Measurements from ENCODE around the gene CRHR2.
"Not testable (repeated sequence)": the region's sequence is repeated elsewhere in the genome, so short reads cannot be mapped to it uniquely, and the experiment has no call there.

CRHR2 gene

DNA sequence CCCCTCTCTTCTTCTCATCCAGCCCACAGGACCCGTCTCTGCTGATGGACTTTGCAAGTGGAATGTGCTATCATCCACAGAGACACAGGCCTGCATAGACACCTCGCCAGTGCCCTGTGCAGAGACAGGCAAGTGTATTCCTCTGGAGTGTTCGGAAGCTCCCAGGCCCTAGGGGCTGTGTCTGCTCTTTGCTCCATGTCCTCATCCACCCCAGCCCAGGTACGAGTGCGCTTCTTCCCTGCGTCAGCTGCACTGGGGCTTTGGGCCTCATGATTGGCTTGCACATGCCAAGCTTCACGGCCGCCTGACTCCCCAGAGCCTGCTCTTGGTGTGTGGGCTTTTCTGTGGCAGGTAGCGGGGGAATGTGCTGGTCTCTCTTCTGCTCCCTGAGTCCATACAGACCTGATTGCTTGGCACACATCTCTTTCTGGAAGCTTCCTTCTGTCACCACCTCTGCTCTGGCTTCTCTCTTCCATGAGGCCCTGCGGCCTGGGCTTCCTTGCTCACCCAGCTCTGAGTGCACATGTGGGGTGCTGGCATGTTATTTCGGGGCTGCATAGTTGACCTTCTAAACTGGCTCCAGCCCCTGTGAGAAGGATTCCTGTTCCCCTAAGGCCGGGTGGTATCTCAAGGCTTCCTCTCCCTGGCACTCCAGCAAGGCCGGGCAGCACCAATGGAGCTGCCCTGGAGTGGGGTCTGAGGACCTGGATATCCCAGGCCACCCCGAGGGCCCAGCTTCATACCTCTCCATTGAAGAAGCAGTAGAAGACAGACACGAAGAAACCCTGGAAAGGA, 27.8 kb downstream of the CRHR2 start:
- no peak for DNase-seq (ENCODE audit: low spot score)

DNA sequence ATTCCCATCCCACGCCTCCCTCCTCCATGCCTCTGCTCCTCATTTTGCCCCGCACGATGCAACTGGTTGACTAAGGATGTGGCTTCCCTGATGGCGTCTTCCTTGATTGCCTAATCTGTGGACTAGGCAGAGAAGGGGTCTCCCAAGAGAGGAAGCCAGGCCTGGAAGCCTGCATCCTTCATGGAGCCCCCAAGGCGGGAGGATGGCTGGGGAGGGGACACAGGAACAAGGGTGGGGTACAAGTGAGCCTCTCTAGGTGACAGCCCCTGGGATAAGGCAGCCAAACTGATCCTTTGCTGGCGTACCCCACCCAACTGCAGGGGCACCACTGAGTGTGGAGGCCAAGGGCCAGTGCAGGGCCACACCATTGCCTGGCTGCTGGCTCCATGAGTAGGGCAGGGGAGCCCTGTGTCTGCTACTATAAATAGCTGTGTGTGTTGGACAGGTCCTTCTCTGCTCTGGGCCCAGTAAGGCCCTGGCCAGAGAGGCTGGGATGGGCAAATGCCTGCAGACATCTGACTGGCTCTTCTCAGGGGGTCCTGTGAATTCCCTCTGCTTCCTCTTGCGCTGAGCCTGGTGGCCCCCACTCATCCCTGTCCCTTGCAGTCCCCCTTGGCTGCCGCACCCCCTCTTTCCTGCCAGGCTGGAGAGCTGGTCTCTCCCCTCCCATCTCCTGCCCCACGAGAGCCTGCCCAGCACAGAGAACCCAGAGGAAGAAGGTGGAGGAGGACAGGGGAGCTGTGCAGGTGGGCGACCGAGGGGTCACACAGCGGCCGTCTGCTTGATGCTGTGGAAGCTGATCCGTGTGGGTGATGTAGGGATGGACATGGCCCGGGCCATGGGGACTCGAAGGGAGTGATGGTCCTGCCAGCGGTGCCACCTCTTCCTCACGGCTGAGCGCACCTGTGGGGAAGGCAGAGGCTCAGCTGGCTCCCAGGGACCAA, 29.3 kb downstream of the CRHR2 start:
- no peak for DNase-seq (ENCODE audit: low spot score)

DNA sequence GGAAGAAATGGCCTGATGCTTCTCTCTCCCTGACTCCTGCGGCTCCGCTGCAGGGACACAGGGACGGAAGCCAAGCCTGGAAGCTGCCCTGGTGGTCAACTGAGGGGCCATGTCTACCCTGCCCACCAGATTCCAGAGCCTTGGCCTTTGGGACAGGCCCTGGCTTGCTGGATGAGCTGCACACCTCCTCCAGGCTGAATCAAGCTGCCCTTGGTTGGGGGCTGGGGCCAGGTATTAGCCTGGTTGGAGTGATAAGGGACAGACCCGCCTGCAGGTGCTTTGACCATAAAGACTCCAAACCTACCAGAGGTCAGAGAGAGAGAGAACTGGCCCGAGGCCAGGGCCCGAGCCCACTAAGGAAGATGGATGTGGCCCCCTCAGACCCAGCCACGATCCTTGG, 30.1 kb downstream of the CRHR2 start:
- DNase-seq (ENCODE audit: low spot score): no peak

DNA sequence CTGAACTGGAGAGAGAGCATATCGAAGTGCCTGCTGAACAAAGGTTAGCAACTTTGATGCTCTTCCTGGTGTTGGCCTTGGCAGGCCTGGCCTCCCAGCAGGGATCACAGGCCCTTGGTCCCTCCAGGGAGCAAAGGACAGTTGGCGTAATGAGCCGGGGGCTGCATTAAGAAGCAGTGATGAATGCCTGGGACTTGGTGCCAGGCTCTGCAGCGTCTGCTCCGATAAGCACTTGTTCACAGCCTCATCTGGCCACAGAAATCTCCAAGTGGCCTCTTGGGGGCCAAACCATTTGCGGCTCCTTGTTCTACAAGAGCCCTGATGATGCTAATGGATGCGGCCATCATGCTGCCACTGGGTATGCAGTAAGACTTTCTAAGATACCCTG, 31.8 kb downstream of the CRHR2 start:
- no peak for DNase-seq (ENCODE audit: low spot score)

DNA sequence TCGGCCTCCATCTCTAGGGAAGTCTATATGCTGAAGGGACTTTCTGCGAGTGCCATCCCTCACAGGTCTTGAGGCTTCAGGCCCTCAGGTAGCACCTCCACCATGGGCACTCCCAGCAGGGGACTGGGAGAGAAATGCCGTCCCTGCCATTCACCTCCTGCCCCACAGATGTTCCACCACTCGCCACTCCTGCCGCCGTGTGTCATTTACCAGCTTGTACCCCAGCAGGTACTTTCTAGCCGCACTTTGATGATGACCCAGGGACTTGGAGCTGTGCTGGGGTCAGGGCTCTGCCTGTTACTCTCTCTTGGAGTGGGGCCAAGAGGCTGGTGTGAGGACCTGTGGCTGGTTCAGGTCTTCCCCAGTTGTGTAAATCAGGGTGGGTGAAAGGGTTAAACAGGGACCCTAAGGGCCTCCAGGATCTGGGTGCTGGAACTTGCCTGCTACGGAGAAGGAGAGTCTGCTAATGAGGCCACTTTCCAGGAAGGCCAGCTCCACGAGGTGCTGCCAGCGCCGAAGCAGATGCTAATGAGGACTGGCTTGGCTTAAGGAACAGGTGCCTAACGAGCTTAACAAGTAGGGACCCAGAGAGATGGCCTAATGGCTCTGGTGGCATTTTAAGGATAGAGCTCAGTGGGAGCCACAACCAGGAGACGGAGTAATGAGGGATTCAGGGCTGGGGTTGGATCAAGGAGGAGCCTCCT, 32.4 kb downstream of the CRHR2 start:
- no peak for DNase-seq (ENCODE audit: low spot score)

DNA sequence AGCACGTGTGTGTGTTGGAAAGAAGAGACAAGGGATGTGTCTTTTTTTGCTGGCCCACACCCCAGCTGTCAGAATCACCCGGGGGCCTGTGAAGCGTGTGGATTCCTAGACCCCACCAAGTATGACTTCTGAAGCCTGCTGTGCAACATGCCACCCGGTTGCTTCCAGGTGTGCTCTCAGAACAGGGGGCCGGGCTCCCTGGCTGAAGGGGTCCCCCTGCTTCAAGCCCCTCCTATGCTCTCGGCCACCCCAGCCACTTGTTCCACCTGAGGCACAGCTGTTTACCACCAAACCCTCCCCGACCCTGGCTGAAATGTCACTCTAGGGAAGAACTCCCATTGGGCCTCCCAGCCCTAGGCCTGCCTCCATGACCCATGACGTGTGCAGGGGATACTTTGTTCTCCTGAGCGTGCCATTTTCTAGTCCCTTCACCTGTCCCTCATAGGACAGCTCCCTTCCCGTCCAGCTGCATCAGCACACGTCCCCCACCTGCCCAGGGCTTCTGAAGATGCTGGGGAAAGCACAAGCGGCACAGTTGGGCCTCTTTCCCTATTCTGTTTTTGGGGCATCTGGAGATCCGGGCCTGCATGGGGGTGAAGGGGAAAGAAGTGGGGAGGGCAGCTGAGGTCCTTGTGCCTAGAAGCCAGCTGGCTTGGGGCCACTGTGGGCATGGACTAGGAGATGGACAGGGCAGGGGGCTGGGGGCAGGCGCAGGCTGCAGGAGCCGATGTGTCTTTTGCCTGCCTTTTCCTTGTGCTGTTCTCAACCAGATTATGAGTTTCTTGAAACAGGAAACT, 33.3 kb downstream of the CRHR2 start:
- no peak for DNase-seq (ENCODE audit: low spot score)

DNA sequence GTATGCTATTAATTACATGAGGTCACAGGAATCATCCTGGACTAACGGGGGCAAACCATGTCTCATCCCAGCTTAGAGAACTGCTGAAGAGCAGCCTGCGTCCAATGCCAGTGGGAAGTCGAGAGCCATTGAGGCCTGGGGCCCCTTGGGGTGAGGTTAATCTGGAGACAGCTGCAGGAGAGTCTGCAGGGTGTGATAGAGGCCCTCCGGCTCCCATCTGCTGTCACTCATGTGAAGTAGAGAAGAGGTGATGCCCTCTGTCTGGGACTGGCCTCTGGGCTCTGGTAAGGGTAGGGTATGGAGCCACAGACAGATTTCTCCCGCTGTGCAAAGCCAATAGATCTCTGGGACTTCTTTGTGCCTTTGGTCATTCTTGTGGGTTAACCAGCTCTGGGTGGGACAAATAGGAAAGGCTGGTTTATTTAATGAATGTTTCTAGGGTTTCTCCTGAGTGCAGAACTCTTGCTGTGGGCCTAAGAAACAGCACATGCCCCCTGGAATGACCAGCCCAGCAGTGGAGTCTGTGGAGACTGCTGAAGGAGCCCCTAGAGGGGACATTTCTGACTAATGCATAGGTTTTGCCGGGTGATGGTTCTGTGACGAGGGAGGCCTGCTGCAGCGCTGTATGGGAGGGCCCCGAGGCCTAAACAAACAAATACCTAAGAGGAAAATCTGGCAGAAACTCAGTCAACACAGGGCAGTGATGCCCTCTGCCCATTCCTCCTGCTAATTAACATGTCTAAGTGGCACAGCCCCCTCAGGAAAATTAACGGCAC, 34.5 kb downstream of the CRHR2 start:
- DNase-seq (ENCODE audit: low spot score): no peak

DNA sequence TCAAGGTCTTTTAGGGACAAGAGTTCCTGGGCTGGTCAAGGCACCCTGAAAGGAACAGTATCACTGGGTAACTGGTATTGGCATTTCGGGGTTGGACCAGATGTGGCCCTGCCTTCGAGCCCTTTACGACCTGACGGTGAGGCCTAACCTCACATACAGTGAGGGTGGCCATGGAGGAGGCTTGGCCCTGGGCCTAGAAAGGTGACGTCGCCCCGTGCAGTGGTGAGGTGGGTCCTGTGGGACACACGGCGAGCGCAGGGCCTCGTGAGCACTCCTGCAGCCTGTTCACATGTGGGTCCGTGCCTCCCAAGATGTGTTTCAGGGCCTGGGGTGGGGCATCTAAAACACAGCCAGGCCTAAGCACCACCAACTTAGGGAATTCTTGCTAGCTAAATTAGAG, 36.1 kb downstream of the CRHR2 start:
- DNase-seq (ENCODE audit: low spot score): no peak

DNA sequence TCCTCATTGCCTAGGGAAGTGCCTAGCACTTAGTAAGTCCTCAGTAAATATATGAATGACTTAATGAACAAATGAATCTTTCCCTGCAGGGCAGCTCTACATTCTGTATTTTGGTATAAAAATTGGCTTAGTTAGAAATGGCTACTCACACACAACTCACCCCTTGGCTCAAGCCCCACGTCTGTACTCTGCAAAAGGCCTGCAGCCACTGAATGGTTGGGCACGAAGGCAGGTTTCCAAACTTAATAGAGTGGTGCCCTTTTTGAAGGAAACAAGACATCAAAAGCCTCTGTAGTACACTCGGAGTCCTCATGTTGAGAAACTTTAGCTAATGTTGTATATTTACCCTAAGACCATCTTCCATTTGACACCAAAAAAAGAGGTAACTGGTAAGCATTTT, 36.6 kb downstream of the CRHR2 start:
- DNase-seq (ENCODE audit: low spot score): no peak

DNA sequence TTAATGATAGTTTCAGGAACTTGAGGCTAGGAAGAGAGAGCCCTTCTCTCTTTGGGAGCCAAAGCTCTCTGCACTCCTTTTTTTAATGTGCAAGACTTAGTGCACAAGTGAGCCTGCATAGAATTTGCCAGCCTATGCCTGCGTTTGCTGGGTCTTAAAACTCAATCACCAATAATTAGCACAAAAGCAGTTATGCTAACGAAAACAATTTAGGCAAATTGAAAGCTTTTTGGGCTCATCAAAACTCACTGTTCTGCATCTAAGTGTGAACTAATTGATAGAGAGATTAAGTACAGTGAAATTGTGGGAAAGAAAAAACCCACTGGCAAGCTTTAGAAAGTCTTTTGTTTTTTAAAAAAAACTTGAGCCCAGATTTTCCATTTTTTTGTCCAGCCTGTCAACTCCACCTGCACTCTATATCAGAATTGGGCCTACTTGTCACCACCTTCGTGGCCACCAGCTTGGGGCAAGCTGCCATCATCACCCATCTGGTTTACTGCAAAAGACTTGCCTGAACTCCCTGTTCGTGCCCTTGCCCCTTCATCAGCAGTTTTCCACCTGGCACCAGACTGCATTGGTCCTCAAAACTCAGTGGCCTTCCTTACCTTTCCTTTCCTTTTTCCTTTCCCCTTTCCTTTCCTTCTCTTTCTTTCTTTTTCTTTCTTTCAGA, 37.8 kb downstream of the CRHR2 start:
- no peak for DNase-seq (ENCODE audit: low spot score)

DNA sequence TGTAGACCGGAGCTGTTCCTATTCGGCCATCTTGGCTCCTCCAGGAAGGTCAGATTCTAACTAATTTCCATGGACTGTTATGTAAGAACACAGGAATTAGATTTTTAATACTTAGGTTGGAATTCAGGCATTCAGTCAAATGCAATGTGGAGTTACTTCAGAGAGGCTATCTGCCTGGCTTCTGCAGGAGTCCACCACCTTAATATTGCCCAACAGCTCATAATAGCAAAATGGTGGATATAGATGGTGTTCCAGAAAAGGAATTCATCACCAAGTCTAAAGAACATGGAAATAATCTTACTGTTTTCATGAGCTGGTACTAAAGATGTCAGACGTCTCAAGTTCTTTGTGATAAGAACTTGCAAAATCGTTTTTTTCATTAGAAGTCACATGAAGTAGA, 39.5 kb downstream of the CRHR2 start:
- no peak for DNase-seq (ENCODE audit: low spot score)

DNA sequence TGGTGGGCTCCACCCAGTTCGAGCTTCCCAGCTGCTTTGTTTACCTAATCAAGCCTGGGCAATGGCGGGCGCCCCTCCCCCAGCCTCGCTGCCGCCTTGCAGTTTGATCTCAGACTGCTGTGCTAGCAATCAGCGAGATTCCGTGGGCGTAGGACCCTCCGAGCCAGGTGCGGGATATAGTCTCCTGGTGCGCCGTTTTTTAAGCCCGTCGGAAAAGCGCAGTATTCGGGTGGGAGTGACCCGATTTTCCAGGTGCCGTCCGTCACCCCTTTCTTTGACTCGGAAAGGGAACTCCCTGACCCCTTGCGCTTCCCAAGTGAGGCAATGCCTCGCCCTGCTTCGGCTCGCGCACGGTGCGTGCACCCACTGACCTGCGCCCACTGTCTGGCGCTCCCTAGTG, 39.9 kb downstream of the CRHR2 start:
- DNase-seq (ENCODE audit: low spot score): not testable (repeated sequence)

DNA sequence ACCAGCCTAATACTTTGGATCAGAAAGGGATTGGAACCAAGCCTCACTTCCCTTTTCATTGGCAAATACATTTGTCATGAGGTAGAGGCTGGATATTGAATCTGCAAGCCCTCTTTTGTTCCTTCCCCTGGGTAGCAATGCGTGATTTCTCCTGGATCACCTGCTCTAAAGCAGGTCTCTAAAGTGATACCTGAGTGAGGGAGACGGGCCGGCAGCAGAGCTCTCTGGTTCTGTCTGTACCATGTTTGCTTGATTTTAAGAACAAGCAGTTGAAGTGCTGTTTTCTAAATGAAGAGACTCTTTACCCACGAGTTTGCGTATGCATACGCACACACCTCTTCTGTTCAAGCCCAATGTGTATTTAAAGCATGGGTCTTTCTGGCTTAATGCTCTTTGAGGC, 46.5 kb downstream of the CRHR2 start:
- no peak for DNase-seq (ENCODE audit: low spot score)

DNA sequence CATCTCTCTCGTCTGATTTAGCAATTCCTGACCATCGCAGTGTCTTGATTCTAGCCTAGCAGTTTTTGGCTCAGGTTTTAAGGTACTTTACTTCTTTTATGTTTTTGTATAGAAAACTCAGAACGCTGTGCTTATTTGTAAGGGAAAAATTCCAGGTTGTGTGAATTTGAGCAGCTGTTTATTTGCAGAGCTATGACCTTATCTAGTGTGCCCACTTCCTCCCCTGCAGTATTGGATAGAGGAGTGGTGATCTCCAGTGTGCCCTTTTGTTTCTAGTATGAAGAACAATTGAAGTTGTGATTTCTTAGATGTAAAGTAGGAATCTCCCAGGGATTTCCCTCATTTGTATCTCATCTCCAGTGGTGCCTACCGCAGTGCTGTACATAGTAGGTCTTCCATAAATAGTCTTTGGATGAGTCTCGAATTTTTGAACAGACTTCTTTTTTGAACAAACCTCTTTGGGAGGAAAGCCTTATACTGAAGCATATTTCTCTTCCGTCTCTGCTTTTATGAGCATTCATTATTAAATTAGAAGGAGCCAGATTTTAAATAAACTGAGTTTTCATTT, 47.5 kb downstream of the CRHR2 start:
- no peak for DNase-seq (ENCODE audit: low spot score)

DNA sequence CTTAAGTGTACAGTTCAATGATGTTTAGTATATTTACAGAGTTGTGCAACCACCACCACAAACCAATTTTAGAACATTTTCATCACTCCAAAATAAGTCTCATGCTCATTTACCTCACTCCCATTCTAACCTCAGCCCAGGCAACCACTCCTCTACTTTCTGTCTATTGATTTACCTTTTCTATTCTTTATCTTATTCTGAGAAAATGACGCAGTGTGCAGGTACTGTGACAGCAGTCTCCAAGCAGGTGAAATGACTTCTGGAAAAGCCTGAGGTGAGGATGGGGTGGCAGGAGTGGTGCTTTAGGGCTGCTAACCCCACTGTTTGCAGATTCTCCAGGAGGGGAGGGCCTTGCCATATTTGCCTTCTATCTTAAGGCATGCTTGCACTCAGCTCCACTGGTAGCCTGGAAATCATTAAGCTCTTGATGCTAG, 48.0 kb downstream of the CRHR2 start:
- no peak for DNase-seq (ENCODE audit: low spot score)

DNA sequence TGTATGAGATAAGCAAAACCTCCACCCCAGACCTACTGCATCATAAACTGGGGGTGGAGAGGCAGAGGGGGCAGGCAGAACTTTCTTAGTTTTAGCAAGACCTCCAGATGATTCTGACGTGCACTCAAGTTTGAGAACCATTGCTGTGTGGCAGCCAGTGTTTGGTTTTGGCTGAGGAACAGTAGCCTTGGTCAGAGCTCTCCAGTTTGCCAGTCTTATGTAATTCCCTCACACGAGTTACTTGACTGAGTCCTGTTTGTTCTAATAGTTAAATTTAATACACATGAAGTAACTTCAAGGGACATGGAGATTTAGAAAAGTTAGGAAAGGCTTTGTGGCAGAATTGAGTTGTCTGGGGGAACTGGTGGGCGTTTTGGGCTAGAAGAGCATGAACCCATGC, 49.0 kb downstream of the CRHR2 start:
- no peak for DNase-seq (ENCODE audit: low spot score)

DNA sequence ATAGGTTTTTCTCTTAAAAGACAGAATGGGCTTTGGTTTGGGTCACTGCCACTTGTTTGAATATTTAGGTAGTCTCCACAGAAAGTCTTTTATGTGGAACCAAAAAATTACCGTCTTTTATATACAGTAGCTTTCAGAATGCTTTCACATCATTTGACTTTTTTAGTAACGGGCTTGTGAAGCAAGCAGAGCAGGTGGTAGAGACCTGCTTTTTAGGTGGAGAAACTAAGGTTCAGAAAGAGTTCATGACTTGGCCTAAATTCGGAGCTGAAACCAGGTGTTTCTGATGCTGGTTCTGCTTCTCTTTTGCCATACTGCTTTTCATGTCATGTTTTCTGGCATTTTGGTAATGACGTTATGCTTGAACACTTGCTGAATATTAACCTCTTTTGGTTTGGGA, 51.3 kb downstream of the CRHR2 start:
- no peak for DNase-seq (ENCODE audit: low spot score)

DNA sequence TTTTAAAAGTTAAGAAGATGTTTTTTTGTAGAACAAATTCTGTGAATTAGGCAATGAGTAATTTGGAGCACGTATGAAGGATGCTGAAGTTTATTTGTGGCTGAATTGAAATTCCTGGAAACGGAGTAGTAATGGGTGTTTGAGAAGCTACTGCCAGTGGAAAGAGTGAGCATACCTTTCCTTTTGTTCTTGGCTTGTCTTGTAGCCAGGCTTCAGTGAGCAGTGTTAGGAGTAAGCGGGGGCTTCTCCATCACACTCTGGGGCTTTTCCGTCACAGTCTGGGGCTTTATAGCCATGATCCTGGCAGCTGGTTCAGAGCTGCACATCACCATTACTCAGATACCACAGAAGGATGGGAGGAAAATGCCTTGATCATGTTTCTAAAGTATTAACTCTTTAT, 55.2 kb downstream of the CRHR2 start:
- DNase-seq (ENCODE audit: low spot score): no peak

DNA sequence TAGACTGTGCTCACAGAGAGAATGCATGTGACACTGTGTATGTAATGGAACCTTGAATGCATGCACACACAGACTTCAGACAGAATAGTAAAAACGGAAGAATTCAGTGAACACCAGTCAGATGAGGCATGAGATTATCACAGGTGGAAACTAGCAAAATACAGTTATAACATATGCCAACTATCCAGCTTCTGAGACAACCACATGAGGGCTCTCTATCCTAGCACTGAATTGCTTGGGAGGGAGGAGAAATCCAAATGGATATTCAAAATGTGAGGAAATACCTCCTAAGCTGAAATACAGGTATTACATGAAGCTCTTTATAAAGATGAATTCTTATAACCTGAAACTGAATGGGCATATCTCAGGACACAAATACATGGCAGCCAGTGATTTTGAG, 57.0 kb downstream of the CRHR2 start:
- no peak for DNase-seq (ENCODE audit: low spot score)

DNA sequence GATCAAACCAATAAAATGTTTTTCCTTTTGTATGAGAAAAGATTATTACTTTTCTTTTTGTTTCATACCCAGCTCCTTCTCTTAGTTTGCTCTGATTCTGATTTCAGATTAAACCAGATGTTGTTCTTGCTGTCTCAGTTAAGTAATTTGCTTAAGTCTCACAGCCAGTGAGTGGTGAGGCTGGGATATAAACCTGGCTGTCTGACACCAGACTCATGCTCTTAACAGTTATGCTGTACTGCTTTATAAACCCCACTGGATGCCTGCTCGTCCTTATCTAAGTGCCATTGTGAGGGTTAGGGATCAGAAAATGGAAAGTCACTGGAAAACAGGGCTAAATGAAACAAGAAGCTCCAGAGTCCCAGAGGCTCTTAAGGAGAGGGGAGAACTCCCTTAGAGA, 63.3 kb downstream of the CRHR2 start:
- no peak for DNase-seq (ENCODE audit: low spot score)

Measured in SW480 (cell line).